ENCODE results near the gene TRIM8. TPM values are rescaled to one million over a fixed set of nuclear protein-coding genes. Genes with fewer than 3 reads are reported as not detected.

TRIM8 gene
- total and polyA plus RNA-seq, 2 donors (not counting 1 experiment from before 2014, with no cell fraction given) = 44.9 to 74.4 TPM

GRCh38 chr10:102630663-102631062 lies 13.6 kb upstream of the TRIM8 start:
- Mint-ChIP-seq H3K4me1 (peaks cover 15% of the 10 kb centered on the region), H3K4me3 (no peak overlapping the region), H3K27me3 (no peaks in the 10 kb centered on the region), H3K27ac (no peak overlapping the region), H3K9me3 (ENCODE audit: insufficient read depth) (no peaks in the 10 kb centered on the region)
- Histone ChIP-seq H3K79me2 (ENCODE audit: control insufficient read depth, insufficient read depth, low read length) (no peaks in the 10 kb centered on the region), H3K27ac (ENCODE audit: low read length in 2 of 2) (no peak overlapping the region), H3K36me3 (replicated peaks in 1 of 2; ENCODE audit: control extremely low read depth in 1 of 2, control insufficient read depth in 1 of 2, extremely low read depth in 1 of 2, insufficient read depth in 2 of 2, low read length in 1 of 2) (peaks cover 0 to 9% of the 10 kb centered on the region in 2 experiments), H3K4me2 (replicated peaks; ENCODE audit: low read depth, low read length, poor library complexity, severe bottlenecking) (no peak overlapping the region), H3K9me3 (ENCODE audit: control extremely low read depth in 1 of 3, control insufficient read depth in 2 of 3, insufficient read depth in 1 of 3, low read length in 2 of 3) (no peaks in the 10 kb centered on the region), H3K4me1 (ENCODE audit: control insufficient read depth in 2 of 2, insufficient read depth in 2 of 2, low read length in 2 of 2) (peaks cover 7 to 15% of the 10 kb centered on the region in 2 donors), H3K9ac (ENCODE audit: low read length) (no peak overlapping the region), H3K4me3 (ENCODE audit: control extremely low read depth in 1 of 5, extremely low read depth in 1 of 5, insufficient read depth in 1 of 5, low read depth in 2 of 5, low read length in 4 of 5) (no peak overlapping the region), H4K20me1 (ENCODE audit: control insufficient read depth, insufficient read depth, low read length, poor library complexity, severe bottlenecking) (no peaks in the 10 kb centered on the region), H3K27me3 (replicated peaks in 1 of 4; ENCODE audit: control extremely low read depth in 1 of 4, control insufficient read depth in 3 of 4, insufficient read depth in 4 of 4, low read length in 3 of 4) (no peaks in the 10 kb centered on the region), H2AFZ (ENCODE audit: insufficient read depth, low read depth, low read length, poor library complexity, severe bottlenecking) (no peak overlapping the region)
- ChIA-PET CTCF (no interaction called here), POLR2A (no interaction called here)
- intact Hi-C loops (cut with micrococcal nuclease) = no loop called here
- 94% methylated on average over 5 of the region's 6 CpGs for WGBS (ENCODE audit: insufficient coverage)
- DNase-seq (no peak), ATAC-seq (ENCODE audit: low read depth) (no peak)
- TF ChIP-seq CTCF (IDR thresholded peaks at IDR 0.05) (no peak), EZH2 (IDR thresholded peaks at IDR 0.05; ENCODE audit: borderline replicate concordance, insufficient read depth, low read depth, low read length, poor library complexity, severe bottlenecking) (no peak)

GRCh38 chr10:102631525-102632393 lies 12.5 kb upstream of the TRIM8 start:
- Histone ChIP-seq H3K9ac (ENCODE audit: low read length) (no peak overlapping the region), H3K36me3 (replicated peaks in 1 of 2; ENCODE audit: control extremely low read depth in 1 of 2, control insufficient read depth in 1 of 2, extremely low read depth in 1 of 2, insufficient read depth in 2 of 2, low read length in 1 of 2) (peaks cover 0 to 8% of the 10 kb centered on the region in 2 experiments), H3K9me3 (ENCODE audit: control extremely low read depth in 1 of 3, control insufficient read depth in 2 of 3, insufficient read depth in 1 of 3, low read length in 2 of 3) (no peaks in the 10 kb centered on the region), H3K27me3 (replicated peaks in 1 of 4; ENCODE audit: control extremely low read depth in 1 of 4, control insufficient read depth in 3 of 4, insufficient read depth in 4 of 4, low read length in 3 of 4) (no peaks in the 10 kb centered on the region), H4K20me1 (ENCODE audit: control insufficient read depth, insufficient read depth, low read length, poor library complexity, severe bottlenecking) (no peaks in the 10 kb centered on the region), H3K4me2 (replicated peaks; ENCODE audit: low read depth, low read length, poor library complexity, severe bottlenecking) (no peak overlapping the region), H2AFZ (ENCODE audit: insufficient read depth, low read depth, low read length, poor library complexity, severe bottlenecking) (no peak overlapping the region), H3K27ac (ENCODE audit: low read length in 2 of 2) (no peak overlapping the region), H3K4me3 (ENCODE audit: control extremely low read depth in 1 of 5, extremely low read depth in 1 of 5, insufficient read depth in 1 of 5, low read depth in 2 of 5, low read length in 4 of 5) (no peak overlapping the region), H3K4me1 (ENCODE audit: control insufficient read depth in 2 of 2, insufficient read depth in 2 of 2, low read length in 2 of 2) (peaks cover 10 to 16% of the 10 kb centered on the region in 2 donors), H3K79me2 (ENCODE audit: control insufficient read depth, insufficient read depth, low read length) (no peaks in the 10 kb centered on the region)
- ATAC-seq (ENCODE audit: low read depth) (no peak), DNase-seq (no peak)
- Mint-ChIP-seq H3K27me3 (no peaks in the 10 kb centered on the region), H3K27ac (no peak overlapping the region), H3K9me3 (ENCODE audit: insufficient read depth) (no peaks in the 10 kb centered on the region), H3K4me3 (no peak overlapping the region), H3K4me1 (peaks cover 12% of the 10 kb centered on the region)
- intact Hi-C loops (cut with micrococcal nuclease) = no loop called here
- CTCF ChIA-PET = interaction anchor here (1.2 kb wide), 1 partner anchor 48 kb away, joined by 3 read pairs; no protein-coding TSS in a partner anchor
- WGBS (ENCODE audit: insufficient coverage) = 90% methylated on average over 10 of the region's 10 CpGs
- POLR2A ChIA-PET = no interaction called here
- no peak for TF ChIP-seq EZH2 (IDR thresholded peaks at IDR 0.05; ENCODE audit: borderline replicate concordance, insufficient read depth, low read depth, low read length, poor library complexity, severe bottlenecking)
- no peak for TF ChIP-seq CTCF (IDR thresholded peaks at IDR 0.05)
